Measurements from ENCODE around the gene ADGRG6.

Gene ADGRG6

DNA sequence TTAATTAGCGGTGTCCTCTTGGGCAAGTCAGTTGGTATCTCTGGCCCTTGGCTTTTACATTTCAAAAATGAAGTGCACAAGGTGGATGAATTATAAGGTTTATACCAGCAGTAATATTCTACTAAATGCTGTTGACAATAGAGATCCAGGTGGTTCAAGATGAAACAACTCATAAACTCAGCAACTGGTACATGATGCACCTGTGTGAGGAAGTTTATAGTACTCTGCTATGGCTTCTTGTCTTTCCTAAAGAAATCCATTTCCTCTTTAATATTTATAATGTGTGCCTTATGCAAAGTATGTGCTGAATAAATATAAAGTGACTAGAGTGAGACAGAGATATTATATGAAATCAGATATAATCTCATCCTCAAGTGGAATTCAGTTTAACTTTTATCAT lies 48.5 kb downstream of the ADGRG6 start:
- DNase-seq: no peak

DNA sequence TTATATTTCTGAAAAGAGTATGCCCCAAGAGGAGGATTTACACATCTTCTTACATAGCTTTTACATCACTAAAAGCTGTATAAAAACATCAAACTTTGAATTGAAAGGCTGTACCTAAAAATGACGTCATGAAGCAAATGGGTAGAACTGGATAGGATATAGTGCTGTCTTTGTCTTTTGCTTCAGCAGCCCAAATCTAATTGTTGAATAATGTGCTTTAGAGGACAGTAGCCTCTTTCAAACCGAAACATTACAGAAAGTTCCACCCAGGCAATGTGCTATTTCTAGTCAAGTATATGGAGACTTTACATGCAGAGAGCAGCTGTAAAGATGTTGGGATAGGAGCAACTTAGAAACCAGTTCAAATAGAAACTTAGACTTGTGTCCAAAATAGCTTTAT lies 51.9 kb downstream of the ADGRG6 start:
- DNase-seq: no peak

DNA sequence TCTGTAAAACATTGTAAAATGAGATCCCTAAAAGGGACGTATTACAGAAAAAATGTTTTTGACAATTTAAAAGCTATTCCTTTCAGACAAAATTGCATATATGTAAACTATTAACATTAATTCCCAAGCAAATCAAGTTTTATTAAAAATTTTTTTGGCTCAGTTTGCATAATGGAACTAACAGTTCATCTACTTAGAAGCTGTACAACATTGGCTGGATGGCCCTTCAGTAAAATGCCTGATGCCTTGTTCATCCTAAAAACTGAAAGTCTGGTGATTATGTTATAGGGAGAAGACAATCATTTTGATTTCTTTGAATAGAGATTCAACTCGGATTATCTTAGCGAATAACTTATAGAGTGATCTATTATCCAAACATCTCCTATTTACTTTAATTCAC lies 52.8 kb downstream of the ADGRG6 start:
- DNase-seq: no peak

DNA sequence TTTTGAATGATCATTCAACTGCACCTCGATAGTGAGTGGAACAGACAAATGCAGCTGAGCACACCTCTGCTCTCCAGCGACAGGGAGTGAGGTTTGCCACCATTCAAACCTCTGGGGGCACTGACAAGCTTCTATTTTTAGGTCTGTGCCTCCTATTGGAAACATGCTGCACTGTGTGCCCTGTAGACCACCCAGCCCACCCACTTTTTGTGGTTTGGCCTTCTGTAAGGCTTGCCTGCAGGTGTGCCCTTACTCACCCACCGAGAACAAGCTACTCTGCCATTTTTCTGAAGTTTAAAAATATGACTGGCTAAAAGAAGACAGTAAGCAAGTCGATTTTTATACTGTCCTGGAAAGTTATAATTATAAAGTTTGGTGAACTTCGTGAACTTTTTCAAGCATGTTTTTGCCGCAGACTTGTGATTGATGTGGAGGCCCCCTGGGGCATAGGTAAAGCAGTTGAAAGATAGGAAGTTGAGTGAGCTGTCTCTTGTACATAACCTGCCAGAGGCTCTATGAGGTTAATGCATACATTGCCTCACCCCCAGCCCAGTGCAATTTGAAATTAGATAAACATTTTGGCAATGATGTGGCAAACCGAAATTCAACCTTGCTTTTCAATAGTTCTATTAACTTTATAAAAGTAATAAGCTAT lies 53.8 kb downstream of the ADGRG6 start:
- DNase-seq: no peak

DNA sequence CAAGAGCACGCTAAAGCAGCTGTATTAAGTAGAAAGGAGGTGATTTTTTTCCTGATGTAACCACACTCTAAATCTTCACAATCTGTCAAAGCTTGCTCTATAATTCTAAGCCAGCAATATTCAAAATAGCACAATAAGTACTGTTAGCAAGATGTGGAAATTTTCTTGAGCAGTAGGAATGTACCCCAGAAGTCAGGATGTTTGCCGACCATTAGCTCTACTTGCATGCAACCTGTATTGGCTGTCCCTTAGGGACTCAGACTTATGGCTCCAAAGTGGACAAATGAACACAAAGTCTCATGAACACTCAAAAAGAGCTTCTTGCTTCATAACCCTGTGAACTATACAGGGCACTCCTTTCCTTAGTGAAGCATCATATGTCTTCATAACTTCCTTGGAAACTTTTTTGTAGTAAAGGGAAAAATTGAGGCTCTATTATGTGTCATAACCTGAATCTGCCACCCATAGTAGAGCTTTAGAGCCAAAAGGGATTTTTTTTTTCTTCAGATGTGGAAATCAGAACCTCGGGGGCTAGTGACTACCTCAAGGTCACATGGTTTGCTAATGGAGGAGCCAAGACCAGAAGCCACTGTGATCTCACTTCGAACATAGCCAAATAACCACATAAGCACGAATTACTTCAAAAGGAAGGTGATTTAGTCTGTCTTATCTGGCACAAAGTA lies 54.5 kb downstream of the ADGRG6 start:
- DNase-seq: no peak

DNA sequence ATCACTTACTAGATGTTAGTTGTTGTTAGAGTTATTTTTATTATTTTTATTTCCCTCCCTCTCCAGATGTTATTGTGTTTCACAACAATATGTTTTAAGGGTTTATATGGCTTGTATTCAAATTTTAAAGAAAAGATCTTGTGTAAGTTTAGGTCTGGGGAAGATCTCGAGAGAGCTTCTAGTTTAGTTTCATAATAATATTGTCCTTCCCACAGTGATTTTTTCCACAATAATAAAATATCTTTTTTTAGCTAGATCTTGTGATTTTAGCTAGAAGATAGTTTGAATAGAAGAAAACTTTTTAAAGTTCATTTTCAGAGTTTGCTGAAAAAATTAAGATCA lies 55.0 kb downstream of the ADGRG6 start:
- DNase-seq: no peak

DNA sequence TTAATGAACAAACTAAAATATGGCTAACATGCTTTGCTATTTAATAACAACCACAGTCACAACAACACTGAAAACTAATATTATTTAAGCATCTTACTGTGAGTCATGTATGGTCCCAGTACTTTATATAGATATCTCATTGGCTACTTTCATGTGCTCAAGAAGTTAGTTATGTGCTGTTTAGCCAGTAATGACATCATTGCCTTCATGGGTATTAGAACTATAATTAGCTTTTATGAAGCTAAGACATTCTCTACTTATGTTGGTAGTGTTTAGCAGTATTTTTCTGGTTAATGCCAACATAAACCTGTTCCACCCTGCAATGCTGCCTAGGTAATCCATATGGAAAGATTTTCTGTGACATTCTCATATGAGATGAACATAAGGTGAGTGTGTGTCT lies 56.1 kb downstream of the ADGRG6 start:
- DNase-seq: no peak

DNA sequence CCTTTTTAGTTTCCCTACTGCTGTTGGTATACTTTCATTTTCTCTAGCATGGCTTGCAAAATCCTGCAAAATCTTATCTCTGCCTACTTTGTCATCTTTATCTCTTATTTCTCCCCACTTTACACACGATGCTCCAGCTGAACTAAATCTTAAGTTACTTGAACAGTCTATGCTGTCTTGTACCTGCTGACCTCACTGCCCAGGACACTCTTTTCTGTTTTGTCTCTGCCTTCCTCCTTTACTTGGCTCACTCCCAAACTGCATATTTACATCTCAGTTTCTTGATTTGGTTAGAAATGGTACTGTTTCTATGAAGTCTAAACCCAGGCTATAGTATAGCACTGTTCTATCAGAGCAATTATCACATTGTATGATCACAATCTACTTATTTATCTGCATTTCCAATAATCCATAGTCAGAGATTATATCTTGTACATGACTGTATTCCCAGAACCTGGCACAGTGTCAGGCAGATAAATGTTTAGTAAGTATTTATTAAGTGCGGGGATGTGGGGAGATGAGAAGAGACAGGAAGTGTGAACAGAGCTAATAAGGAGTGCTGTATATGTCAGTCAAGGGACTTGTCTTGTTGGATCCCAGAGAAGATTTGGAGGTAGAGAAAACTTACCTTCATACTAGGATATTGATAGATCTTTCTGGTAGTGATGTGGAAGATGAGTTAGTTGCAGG lies 57.6 kb downstream of the ADGRG6 start:
- DNase-seq: no peak

DNA sequence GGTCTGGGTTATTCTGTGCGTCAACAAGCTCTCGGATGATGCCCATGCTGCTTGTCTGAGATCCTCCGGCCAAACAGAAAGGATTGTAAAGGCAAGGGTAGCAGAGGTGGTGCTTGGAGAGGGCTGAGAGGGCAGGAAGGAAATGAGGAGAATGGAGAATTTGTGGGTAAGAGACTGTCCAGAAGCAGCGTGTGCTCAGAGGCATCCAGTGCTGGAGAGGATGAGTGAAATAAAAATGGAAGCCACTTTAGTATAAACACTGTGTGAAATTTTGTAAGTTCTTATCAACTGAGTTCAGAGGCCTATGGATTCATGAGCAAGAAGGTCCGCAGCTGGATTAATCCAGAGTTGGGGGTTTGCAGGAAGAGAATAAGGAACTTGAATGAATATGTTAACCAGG lies 59.5 kb downstream of the ADGRG6 start:
- no peak for DNase-seq

DNA sequence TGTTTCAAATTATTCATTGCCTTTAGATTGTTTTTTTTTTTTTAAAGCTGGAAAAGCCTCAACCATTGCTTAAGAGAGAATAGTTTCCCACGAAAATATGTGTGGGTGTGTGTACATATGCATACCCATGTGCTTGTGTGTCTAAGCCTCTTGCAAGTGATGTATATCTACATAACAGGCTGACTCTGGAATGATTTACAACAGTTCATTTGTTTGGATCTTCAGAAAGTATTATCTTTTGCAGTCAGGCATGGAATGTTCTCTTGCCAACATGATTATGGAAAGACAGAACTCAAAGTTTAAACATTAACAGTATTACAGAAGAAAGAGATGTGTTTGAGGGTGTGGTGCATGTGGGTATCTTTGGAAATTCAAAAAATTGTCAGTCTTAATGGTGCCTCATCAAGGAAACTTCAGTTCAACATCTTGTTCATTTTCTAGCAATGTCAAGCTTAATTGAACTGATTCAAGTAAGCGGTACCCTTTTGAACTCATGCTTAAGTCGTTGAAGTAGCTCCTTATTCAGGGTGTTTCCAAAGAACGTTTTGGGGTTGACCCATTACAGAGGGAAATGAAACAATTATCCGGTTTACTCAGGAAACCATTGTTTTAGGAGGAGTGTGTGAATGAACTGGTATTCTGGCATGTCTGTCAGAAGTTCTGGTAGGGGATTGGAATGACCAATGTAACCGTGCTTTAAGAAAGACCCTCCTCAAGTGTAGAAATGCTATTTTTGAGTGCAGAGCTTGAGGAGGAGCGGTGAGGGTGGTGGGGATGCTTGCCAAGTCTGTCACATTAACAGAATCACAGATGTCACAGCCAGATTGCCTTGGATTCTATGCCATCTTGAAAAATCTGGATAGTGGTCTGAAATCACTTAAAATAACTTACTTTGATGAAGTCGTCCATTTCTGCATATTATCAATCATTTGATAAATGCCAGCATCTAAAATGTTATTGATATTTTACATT lies 60.3 kb downstream of the ADGRG6 start:
- DNase-seq: no peak

DNA sequence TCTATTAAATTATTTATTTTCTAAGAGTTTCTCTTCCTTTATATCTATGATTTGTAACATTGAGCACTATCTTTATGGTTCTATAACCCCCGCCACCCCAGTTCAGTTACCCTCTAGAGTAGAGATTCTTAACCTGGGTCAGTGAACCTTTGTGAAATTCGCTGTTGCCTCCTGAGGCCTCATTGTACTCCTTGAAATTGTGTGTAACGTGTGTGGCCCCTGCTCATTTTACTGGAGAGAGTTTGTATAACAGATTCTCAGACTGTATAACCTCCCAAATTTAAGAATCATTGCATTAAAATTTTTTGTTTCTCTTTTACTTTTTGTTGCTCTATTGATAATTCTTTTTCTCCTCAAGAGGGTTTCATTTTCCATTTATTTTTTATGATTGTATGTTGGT lies 65.3 kb downstream of the ADGRG6 start:
- no peak for DNase-seq

DNA sequence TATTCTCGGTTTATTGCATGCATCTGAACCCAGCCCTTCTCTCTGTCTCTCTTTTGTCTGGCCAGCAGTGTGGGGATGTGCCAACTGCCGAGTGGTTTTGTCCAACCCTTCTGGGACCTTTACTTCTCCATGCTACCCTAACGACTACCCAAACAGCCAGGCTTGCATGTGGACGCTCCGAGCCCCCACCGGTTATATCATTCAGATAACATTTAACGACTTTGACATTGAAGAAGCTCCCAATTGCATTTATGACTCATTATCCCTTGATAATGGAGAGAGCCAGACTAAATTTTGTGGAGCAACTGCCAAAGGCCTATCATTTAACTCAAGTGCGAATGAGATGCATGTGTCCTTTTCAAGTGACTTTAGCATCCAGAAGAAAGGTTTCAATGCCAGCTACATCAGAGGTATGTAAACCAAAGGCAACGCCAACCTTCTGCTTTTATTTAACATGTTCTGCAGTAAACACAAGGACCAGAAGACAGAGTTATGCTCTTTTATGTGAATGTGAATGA lies 65.8 kb downstream of the ADGRG6 start:
- DNase-seq: no peak

DNA sequence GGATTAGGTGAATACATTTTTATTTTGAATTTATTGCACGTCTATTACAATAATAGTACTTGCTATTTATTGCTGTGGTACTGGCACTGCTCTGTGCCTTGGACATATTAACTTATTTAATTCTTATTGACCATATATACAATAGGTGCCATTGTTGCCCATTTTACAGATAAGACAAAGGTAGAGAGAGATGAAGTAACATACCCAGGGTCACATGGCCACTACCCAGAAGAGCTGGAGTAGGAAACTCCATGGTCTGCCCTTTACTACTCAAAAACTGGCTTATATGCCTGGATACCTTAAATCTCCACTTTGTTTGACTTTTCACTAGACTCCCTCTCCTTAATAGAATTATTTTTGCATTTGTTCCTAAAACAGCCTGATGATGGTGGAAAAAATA lies 67.5 kb downstream of the ADGRG6 start:
- DNase-seq: no peak

DNA sequence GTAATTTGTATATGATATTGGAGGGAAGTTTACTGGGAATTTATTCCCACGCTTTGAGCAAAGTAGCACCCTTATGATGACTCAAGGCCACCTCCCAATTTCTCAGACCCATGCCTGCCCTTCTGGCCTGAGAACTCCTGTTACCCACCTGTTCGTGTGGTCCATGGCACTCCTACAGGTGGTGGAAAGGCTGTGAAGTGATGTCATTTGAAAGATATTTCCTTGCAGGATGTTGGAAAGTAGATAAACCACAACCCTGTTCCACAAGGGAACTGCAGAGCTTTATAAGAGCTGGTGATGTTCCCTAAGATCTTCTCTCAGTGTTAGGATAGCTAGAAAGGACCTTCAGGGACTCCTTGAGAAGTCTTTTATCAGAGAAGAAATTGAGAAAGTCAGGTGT lies 70.5 kb downstream of the ADGRG6 start:
- no peak for DNase-seq

DNA sequence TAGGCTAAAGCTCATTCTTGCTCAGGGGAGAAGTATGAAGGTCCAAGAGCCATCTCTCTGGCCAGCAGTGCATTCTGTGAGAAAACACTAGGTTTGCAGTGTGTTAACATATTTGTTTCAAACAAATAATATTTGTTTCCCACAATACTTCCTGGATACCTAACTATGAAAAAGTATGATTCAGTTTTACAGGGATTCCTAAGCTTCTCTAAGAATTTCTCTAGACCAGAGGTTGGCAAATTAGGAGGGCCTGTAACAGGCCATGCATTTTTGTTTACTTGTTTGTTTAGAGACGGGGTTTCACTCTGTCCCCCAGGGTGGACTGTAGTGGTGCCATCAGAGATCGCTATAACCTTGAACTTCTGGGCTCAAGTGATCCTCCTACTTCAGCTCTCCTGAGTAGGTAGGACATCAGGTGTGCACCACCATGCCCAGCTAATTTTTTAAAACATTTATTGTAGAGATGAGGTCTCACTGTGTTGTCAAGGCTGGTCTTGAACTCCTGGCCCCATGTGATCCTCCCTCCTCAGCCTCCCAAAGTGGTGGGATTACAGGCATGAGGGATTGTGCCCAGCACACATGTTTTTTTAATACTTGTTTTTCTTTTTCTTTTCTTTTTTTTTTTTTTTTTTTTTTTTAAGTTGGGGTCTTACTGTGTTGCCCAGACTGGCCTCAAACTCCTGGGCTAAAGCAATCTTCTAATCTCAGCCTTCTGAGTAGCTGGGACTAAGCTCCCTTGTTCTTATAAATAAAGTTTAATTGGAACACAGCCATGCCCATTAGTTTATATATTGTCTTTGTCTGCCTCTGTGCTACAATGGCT lies 71.7 kb downstream of the ADGRG6 start:
- DNase-seq: no peak

DNA sequence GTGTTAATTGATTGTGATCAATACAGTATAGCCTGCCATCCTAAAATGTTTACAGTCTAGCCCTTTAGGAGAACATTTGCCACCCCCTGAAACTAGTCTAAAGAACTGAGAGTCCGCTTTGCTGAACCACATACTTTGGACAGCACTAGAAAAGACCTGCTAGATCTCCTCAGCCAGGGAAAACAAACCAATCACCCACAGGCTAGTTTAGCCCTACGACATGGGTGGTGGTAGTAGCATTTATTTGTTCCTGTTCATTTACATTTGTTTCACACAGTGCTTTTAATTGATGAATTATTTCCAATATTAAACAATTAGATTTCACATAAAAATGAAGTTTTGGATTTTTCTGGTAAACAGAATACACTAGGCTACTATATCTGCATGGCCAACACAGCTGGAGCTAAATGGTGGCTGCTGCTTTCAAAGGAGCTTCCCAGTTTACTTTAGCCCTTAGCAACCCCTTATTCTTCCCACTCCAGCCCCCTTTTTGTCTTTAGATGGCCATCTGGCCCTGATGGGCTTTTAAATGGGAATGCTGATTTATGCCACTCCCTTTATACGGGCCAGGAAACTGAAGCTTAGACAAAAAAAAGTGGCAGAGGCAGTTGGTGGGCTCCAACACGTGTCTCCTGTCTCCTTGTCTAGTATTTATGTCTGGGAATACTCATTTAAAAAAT lies 72.4 kb downstream of the ADGRG6 start:
- no peak for DNase-seq

DNA sequence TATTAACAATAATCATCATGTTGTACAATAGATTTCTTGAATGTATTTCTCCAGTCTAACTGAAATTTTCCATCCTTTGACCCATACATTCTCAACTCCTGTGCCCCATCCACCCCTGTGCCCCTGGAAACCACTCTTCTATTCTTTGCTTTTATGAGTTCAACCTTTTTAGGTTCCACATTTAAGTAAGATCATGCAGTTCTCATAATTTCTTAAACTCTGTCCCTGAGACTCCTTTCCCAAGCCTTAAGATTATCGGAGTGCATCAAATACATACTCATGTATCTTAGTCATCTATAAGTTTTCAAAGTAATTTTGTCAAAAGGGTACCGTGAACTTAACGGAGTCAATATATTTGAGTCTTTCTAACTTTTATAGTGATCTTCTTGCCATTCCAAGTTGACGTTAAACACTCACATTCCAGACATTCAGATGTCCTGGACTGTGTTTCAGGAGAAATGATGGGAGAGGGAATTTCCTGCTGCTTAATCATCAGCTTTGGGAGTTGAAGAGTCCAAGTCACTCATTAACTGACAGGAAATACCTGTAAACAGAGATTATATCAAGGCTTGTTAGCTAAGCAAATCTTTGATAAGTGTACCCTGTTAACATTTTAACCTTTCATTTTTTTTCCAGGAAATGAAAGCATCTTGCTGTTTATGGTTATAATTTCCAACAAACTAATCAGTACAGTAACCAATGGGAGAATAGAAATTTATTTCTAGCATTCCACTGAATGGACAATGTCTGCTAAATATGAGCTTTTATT lies 73.3 kb downstream of the ADGRG6 start:
- DNase-seq: no peak

DNA sequence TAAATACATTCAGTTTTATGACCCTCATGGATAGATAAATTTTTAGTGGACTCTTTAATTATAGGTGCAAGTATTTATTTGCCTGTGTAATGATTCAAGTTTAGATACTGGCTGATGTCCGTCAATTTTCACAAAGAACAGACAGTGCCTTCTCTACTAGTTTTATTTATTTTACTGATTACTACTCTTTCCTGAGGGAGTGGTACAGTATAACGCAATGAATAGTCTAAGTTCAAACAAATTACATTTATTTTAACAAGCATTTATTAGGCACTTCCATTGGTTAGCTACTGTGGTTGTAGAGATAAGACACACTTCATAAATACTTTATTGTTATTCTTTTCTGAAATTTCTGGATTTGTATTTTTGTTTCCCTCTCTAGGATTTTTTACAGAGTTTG lies 74.3 kb downstream of the ADGRG6 start:
- DNase-seq: no peak

DNA sequence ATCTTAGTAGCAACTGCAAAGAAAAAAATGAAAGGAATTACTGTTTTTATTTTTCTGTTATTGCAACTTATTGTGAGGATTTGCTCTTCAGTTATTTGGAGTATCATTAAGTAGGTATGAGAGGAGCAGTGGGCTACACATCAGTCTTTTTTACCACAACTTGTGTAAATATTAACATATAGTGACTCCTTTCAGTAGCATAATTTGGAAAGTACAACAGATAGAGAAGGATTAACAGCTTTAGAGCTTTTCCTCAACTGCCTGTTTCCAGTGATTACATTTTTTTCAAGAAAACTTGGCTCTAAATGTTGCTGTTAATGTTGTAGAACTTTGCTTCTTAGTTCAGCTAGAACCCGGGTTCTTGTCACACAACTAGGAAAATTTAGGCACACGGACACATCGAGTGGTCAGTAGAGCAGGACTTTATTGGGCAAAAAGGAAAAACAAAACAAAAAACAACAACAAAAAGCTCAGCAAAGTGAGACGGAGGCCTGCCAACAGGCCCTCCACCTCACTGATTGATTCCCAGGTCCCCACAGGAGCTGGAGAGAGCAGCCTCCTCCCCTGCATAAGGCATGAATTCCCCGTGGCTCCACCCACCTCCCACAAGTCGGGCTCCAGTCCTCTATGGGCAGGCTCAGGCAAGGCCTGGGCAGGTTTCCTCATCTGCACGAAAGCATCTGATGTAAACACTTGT lies 75.1 kb downstream of the ADGRG6 start:
- no peak for DNase-seq

DNA sequence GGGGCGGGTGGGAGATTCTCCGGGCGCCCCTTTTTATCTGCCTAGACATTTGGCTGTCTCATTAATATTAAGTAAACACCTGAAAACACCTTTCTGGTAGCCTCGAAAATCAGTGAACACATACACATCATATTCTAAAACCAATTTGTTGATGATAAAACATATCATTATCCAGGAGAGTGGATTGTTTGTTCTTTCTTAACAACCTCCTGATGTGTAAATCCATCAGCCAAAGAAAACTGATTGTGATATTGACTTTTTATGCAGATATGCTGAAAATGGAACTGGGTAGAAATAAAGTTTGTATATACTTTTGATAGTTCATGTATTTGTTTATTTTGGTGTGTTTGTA lies 75.7 kb downstream of the ADGRG6 start:
- no peak for DNase-seq
